ENCODE results near the gene LRRC61.
A peak's percentile ranks its signal among the peaks of the same experiment; 100 is the strongest.

LRRC61 gene

GRCh38 chr7:150357270-150357669, 34.1 kb downstream of the LRRC61 start:
- DNase-seq (ENCODE audit: low read depth) = peak; percentile 51

DNA sequence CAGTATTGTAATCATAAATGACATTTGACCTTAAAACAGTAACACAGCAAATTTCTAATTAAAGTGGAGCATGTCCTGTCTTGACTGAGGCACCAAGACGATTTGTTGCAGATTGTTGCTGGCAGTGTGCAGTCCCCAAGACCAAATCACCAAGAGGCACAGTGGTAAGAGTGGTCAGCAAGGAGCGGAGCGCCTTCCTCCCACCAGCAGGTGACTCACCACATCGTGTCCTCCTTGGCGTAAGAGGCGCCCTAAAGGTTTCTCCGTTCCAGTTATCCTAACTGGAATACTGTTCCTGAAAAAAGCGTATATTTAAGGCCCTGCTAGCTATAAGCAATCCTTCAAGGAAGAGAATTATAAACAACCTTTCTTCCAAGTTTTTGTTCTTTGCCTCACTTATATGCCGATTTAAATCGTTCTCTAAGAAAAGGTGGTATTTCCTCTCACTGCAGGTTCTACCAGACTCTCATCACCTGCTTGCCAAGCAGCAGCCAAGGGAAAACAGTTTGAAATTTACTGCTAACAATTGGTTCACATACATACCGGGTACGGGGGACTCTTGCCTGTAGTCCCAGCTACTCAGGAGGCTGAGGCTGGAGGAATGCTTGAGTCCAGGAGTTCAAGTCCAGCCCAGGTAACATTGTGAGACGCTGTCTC, 34.7 kb downstream of the LRRC61 start:
- DNase-seq (ENCODE audit: low read depth) = no peak

DNA sequence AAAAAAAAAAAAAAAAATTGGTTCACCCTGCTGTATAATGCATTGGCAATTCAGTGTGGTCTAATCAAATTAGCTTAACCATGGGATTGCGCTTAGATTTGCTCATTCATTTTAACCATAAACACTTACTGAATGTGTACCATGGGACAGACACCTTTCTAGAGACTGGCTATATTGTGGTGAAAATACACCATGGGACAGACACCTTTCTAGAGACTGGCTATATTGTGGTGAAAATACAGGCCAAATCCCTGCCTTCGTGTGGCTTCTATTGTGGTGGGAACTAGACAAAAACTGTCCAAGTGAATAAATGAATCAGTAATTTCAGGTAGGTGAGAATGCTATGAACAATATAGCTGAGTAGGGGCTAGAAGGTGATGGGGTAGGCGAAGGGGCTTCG, 35.3 kb downstream of the LRRC61 start:
- DNase-seq (ENCODE audit: low read depth) = no peak

GRCh38 chr7:150358988-150359621, 36.0 kb downstream of the LRRC61 start:
- DNase-seq (ENCODE audit: low read depth) = no peak

DNA sequence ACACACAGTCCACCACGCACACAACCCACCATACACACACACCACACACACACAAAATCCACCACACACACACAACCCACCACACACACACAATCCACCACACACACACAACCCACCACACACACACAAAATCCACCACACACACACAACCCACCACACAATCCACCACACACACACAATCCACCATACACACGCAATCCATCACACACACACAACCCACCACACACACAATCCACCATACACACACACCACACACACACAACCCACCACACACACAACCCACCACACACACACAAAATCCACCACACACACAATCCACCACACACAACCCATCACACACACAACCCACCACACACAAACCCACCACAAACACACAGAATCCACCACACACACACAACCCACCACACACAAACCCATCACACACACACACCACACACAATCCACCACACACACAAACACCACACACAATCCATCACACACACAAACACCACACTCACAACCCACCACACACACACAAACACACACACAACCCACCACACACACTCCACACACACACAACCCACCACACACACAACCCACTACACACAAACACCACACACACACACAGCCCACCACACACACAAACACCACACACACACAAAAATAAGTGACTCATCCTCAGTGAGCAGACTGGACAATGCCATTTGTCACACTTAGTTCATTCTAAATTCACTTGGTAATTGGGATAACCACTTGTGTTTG, 36.6 kb downstream of the LRRC61 start:
- no peak for DNase-seq (ENCODE audit: low read depth)

DNA sequence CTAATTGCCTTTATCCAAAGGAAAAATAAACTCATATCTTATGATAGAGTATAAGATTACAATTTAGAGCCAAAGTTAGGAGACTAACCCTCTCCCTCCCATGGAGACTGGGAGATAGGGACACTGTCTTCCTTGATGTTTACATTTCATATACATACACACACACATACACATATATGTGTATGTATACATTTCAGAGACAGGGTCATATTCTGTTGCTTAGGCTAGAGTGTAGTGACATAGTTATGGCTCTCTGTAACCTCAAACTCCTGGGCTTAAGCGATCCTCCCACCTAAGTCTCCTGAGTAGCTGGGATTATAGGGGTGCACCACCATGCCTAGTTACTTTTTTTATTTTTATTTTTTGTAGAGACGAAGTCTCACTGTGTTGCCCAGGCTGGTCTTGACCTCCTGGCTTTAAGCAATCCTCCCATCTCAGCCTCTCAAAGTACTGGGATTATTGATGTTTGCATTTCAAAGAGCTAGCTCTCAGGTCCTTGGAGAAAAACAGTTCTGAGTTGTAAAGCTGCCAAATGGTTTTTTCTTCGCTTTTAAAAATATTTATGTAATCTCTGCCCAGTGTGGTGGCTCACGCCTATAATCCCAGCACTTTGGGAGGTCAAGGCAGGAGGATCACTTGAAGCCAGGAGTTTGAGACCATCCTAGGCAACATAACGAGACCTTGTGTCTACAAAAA, 37.4 kb downstream of the LRRC61 start:
- no peak for DNase-seq (ENCODE audit: low read depth)

GRCh38 chr7:150361402-150361801, 38.2 kb downstream of the LRRC61 start:
- no peak for DNase-seq (ENCODE audit: low read depth)

- DNase-seq (ENCODE audit: low read depth) = no peak
Measured at GRCh38 chr7:150361807-150362621, 38.9 kb downstream of the LRRC61 start.

DNA sequence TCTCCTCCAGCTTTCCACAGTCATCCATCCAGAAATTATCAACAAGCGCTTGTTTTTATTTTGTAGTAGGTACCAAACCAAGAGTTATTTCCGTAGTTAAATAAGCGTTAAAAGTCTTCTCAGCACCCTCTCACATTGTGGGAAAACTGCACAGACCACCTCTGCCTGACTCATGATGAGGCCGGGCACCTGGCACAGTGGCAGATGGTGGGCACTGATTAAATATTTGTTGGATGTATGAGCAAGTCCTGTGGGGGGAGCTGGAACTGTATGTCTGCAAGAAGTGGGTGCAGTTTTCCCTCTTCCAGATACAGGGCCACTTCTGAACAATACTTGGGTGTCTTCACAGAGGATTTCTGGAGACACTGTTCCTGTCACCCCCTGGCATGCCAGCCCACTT, 40.2 kb downstream of the LRRC61 start:
- no peak for DNase-seq (ENCODE audit: low read depth)

DNA sequence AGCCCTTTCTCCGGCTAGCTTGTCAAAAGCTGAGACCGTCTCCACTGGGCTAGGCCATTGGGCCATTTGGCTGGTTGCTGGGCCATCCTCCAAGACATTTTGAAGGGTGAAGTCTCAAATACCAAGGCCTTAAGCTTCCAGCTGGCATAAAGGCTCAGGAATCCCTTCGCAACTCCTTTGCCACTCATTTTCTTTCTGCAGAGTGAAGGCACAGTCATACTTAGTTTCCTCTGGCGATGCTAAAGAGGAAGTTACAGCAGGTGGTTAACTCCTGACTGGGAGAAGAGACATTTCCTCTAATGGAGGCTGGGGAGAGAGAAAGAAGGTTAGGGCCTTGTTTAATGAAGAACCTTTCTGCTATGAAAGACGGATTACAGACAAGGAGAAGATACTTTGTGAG, 40.7 kb downstream of the LRRC61 start:
- DNase-seq (ENCODE audit: low read depth) = no peak

GRCh38 chr7:150365194-150365593, 42.0 kb downstream of the LRRC61 start:
- no peak for DNase-seq (ENCODE audit: low read depth)

DNA sequence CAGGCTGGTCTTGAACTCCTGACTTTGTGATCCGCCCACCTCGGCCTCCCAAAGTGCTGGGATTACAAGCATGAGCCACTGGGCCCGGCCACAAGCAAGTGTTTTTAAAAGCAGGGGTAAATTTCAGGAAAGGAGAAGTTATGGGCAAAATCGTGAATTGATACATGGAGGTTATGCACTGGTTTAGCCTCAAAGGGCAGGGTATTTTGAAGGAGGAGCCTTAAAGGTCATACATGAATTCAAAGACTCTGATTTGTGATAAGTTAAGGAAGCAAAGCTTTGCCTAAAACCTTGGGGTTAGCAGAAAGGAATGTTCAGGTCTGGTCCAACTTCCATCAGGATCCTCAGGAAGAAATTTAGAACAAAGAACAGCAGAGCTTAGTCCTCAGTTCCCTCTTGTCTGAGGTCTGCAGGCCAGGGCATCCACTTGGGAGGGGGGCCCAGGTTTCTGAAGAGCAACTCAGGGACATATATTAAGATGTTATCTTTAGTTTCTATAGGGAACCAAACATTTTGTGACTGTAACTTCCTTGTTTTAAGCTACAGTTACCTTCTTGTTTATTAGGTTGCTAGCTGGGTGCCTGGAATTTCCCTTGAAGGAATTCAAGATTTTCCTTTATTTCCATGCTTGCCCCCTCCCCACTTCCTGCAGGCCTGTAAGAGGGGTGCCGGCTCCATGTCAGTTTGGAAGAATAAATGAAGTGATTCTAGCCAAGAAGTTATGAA, 42.7 kb downstream of the LRRC61 start:
- DNase-seq (ENCODE audit: low read depth) = no peak

GRCh38 chr7:150367677-150368095, 44.5 kb downstream of the LRRC61 start:
- no peak for DNase-seq (ENCODE audit: low read depth)

- DNase-seq (ENCODE audit: low read depth) = peak; percentile 72
Measured at GRCh38 chr7:150368096-150368883, 45.1 kb downstream of the LRRC61 start, which contains the start of gene REPIN1. Gene REPIN1, plus strand, starts transcription at chr7:150368822. Its CDS starts 890 bp downstream, at chr7:150369712.

GRCh38 chr7:150368884-150369747, 46.0 kb downstream of the LRRC61 start:
- DNase-seq (ENCODE audit: low read depth) = peak; percentile 60

DNA sequence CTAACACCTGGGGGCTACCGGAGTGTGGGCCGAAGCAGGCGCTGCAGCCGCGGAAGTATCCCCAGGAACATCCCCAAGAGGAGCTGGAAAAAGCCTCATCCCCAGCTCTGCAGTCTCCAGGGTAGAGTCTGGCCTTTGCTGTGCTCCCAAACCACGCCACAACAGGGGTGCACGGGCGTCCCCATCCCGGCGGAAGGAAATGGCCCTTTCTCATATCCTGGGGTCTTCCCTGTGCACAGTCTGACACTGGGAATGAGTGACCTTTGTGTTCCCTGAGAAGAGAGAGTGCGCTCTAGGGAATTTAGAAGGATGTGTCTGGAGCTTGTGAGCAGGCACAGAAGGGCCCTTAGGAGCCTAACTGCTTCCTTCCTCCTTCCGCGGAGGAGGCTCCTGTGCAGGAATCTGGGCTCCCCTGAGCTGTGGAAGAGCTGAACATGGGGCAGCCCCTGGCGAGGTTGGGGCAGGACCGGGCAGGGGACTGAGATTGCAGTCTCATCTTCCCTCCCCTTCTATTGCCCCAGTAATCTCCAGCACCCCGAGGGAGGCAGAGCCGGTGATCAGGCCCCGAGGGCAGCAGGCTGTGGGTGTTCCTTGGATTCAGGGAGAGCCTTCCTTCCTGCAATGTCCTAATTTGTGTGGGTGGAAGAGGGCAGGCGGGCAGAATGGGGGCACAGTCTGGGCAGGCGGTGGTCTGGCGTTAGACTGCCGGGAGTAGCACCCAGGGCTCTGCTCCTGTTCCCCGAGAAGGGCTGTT, 46.8 kb downstream of the LRRC61 start:
- DNase-seq (ENCODE audit: low read depth) = no peak

DNA sequence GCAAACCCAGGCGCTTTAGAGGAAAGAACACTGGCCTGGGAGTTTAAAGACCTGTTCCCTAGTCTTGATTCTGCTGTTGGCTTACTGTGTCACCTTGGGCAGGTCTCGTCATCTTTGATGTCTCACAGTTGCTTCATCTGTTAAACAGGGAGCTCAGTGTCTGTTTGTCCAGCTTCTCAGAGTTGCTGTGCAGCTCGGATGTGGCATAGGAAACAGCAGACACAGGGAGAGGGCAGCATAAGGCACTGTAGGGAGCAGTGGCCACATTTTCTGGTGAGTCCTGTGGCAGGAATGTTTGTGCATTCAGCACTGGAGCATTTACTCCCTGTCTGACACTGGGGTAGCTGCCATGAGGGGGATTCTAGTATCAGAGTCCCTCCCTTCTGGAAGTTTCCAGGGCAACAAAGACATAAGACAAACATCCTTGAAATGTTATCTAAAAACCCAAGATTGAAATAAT, 47.5 kb downstream of the LRRC61 start:
- DNase-seq (ENCODE audit: low read depth) = no peak
